Activated naive CD4-positive, alpha-beta T cell treated with anti-CD3 and anti-CD28 coated beads for 36 hours (primary cell): Measurements from ENCODE around the gene MIA2. TPM values are rescaled to one million over a fixed set of nuclear protein-coding genes. Genes with fewer than 3 reads are reported as not detected.
"Not testable (repeated sequence)": the region's sequence is repeated elsewhere in the genome, so short reads cannot be mapped to it uniquely, and the experiment has no call there.

Experiments
- CTCF ChIA-PET: fragments of 350-600 bp; sonication (Branson Sonifier 250); formaldehyde crosslinking; loops from one replicate; lab custom pipeline; 2021; ENCODE audit warnings: antibody characterized with exemption; lab: Charles Lee
- DNase-seq: peaks from one replicate; pipeline ENCODE4 v3.0.0-alpha.2; 2020
- H3K27ac Mint-ChIP-seq: one replicate; pipeline ENCODE4 v1.8.0; 2021; ENCODE audit warnings: mild to moderate bottlenecking, mixed read lengths
- H3K27me3 Mint-ChIP-seq: one replicate; pipeline ENCODE4 v1.8.0; 2021; ENCODE audit warnings: low read depth, mixed read lengths
- H3K36me3 Mint-ChIP-seq: one replicate; pipeline ENCODE4 v1.8.0; 2021; ENCODE audit warnings: low read depth, mixed read lengths
- H3K4me1 Mint-ChIP-seq: one replicate; pipeline ENCODE4 v1.8.0; 2021; ENCODE audit warnings: low read depth, mixed read lengths
- H3K4me3 Mint-ChIP-seq: one replicate; pipeline ENCODE4 v1.8.0; 2021; ENCODE audit warnings: mild to moderate bottlenecking, moderate library complexity, mixed read lengths
- H3K9me3 Mint-ChIP-seq: one replicate; pipeline ENCODE4 v1.8.0; 2021; ENCODE audit warnings: mixed read lengths
- intact Hi-C: fragments of 100-400 bp; cut with micrococcal nuclease; formaldehyde crosslinking; loops from one replicate; pipeline ENCODE4 v1.15.1; 2023
- total RNA-seq, 2 experiments: library from RNA; stranded (reverse); gene quantifications; one replicate each; pipeline ENCODE4 v1.2.3, GENCODE V29; 2021

The MIA2 gene
- 10 to 100 TPM; 19.9 to 20.9 TPM for total RNA-seq

GRCh38 chr14:39233680-39234326, at the start of gene MIA2:
MIA2 (plus strand) TSS chr14:39233915; CDS start chr14:39234115, 200 bp downstream.
- Mint-ChIP-seq H3K27ac (no peak within 1 kb of the TSS), H3K4me3 (no peak within 1 kb of the TSS), H3K36me3 (no peaks in the 10 kb centered on the region), H3K27me3 (no peaks in the 10 kb centered on the region), H3K4me1 (peaks cover 29% of the 10 kb centered on the region), H3K9me3 (no peaks in the 10 kb centered on the region)
- intact Hi-C loops = no loop called here
- CTCF ChIA-PET = no interaction called here
- DNase-seq = no peak

- H3K4me3 Mint-ChIP-seq = no peak overlapping the region
- no peaks in the 10 kb centered on the region for H3K27me3 Mint-ChIP-seq
- intact Hi-C loops = no loop called here
- no peak overlapping the region for H3K27ac Mint-ChIP-seq
- H3K36me3 Mint-ChIP-seq = peaks cover 17% of the 10 kb centered on the region
- H3K9me3 Mint-ChIP-seq = no peaks in the 10 kb centered on the region
- H3K4me1 Mint-ChIP-seq = peaks cover 13% of the 10 kb centered on the region
- no peak for DNase-seq
- CTCF ChIA-PET = interaction anchor here (0.7 kb wide), 1 partner anchor 185 kb away, joined by 3 read pairs; no protein-coding TSS in a partner anchor
Measured at GRCh38 chr14:39184628-39185255, 49.0 kb upstream of the MIA2 start.

GRCh38 chr14:39185256-39186049, 48.3 kb upstream of the MIA2 start:
- Mint-ChIP-seq H3K27ac (no peak overlapping the region), H3K36me3 (peaks cover 16% of the 10 kb centered on the region), H3K4me1 (peaks cover 11% of the 10 kb centered on the region), H3K9me3 (no peaks in the 10 kb centered on the region), H3K4me3 (no peak overlapping the region), H3K27me3 (no peaks in the 10 kb centered on the region)
- no peak for DNase-seq
- intact Hi-C loops = no loop called here
- CTCF ChIA-PET = interaction anchor here (0.7 to 1.0 kb wide), 2 partner anchors 184 to 241 kb away, joined by 3 read pairs; no protein-coding TSS in a partner anchor

GRCh38 chr14:39186941-39187525, 46.7 kb upstream of the MIA2 start:
- CTCF ChIA-PET = interaction anchor here (0.6 kb wide), 1 partner anchor 51 kb away, joined by 4 read pairs; no protein-coding TSS in a partner anchor
- Mint-ChIP-seq H3K4me1 (peaks cover 11% of the 10 kb centered on the region), H3K36me3 (peaks cover 17% of the 10 kb centered on the region), H3K27ac (no peak overlapping the region), H3K9me3 (no peaks in the 10 kb centered on the region), H3K27me3 (no peaks in the 10 kb centered on the region), H3K4me3 (no peak overlapping the region)
- intact Hi-C loops = no loop called here
- no peak for DNase-seq

GRCh38 chr14:39203659-39204606, 29.8 kb upstream of the MIA2 start:
- CTCF ChIA-PET = interaction anchor here (0.6 kb wide), 1 partner anchor 19 kb away, joined by 3 read pairs; no protein-coding TSS in a partner anchor
- H3K27ac Mint-ChIP-seq = no peak overlapping the region
- no peak for DNase-seq
- intact Hi-C loops = no loop called here
- H3K36me3 Mint-ChIP-seq = no peaks in the 10 kb centered on the region
- H3K27me3 Mint-ChIP-seq = no peaks in the 10 kb centered on the region
- H3K4me1 Mint-ChIP-seq = peaks cover 19% of the 10 kb centered on the region
- no peak overlapping the region for H3K4me3 Mint-ChIP-seq
- H3K9me3 Mint-ChIP-seq = peaks cover 1% of the 10 kb centered on the region

- H3K27me3 Mint-ChIP-seq, H3K9me3 Mint-ChIP-seq, H3K36me3 Mint-ChIP-seq, DNase-seq, intact Hi-C loops, H3K4me3 Mint-ChIP-seq, CTCF ChIA-PET, H3K27ac Mint-ChIP-seq: not testable (repeated sequence)
- H3K4me1 Mint-ChIP-seq = peaks cover 19% of the 10 kb centered on the region
Measured at GRCh38 chr14:39207430-39207829, 26.3 kb upstream of the MIA2 start.

- no peak overlapping the region for H3K4me3 Mint-ChIP-seq
- H3K27ac Mint-ChIP-seq = no peak overlapping the region
- no peaks in the 10 kb centered on the region for H3K36me3 Mint-ChIP-seq
- peaks cover 19% of the 10 kb centered on the region for H3K4me1 Mint-ChIP-seq
- H3K27me3 Mint-ChIP-seq = no peaks in the 10 kb centered on the region
- H3K9me3 Mint-ChIP-seq = peaks cover 1% of the 10 kb centered on the region
- no peak for DNase-seq
- intact Hi-C loops = no loop called here
- CTCF ChIA-PET = interaction anchor here (0.8 kb wide), 1 partner anchor 10 kb away, joined by 5 read pairs; no protein-coding TSS in a partner anchor
Measured at GRCh38 chr14:39211109-39211741, 22.5 kb upstream of the MIA2 start.

- intact Hi-C loops = no loop called here
- Mint-ChIP-seq H3K27me3 (no peaks in the 10 kb centered on the region), H3K36me3 (no peaks in the 10 kb centered on the region), H3K9me3 (no peaks in the 10 kb centered on the region), H3K4me3 (no peak overlapping the region), H3K4me1 (peaks cover 17% of the 10 kb centered on the region), H3K27ac (no peak overlapping the region)
- DNase-seq = no peak
- CTCF ChIA-PET = no interaction called here
Measured at GRCh38 chr14:39212034-39212433, 21.7 kb upstream of the MIA2 start.

GRCh38 chr14:39212693-39213092, 21.0 kb upstream of the MIA2 start:
- no peaks in the 10 kb centered on the region for H3K36me3 Mint-ChIP-seq
- no peak overlapping the region for H3K4me3 Mint-ChIP-seq
- no peaks in the 10 kb centered on the region for H3K27me3 Mint-ChIP-seq
- CTCF ChIA-PET = no interaction called here
- H3K4me1 Mint-ChIP-seq = peaks cover 16% of the 10 kb centered on the region
- intact Hi-C loops = no loop called here
- DNase-seq = no peak
- H3K9me3 Mint-ChIP-seq = no peaks in the 10 kb centered on the region
- H3K27ac Mint-ChIP-seq = no peak overlapping the region

- intact Hi-C loops = no loop called here
- no peaks in the 10 kb centered on the region for H3K27me3 Mint-ChIP-seq
- no peak for DNase-seq
- H3K36me3 Mint-ChIP-seq = no peaks in the 10 kb centered on the region
- H3K4me3 Mint-ChIP-seq = no peak overlapping the region
- peaks cover 12% of the 10 kb centered on the region for H3K4me1 Mint-ChIP-seq
- H3K27ac Mint-ChIP-seq = no peak overlapping the region
- H3K9me3 Mint-ChIP-seq = no peaks in the 10 kb centered on the region
- CTCF ChIA-PET = no interaction called here
Measured at GRCh38 chr14:39217214-39217879, 16.4 kb upstream of the MIA2 start.
